Measurements from ENCODE around the gene HRG. TPM values are rescaled to one million over a fixed set of nuclear protein-coding genes. Genes with fewer than 3 reads are reported as not detected.

Gene HRG
- total RNA-seq, 2 experiments from 2014 or later = not detected

- Mint-ChIP-seq H3K4me1 (peaks cover 24% of the 10 kb centered on the region), H3K36me3 (no peaks in the 10 kb centered on the region)
Observed at GRCh38 chr3:186643493-186643892, 22.3 kb upstream of the HRG start.

DNA sequence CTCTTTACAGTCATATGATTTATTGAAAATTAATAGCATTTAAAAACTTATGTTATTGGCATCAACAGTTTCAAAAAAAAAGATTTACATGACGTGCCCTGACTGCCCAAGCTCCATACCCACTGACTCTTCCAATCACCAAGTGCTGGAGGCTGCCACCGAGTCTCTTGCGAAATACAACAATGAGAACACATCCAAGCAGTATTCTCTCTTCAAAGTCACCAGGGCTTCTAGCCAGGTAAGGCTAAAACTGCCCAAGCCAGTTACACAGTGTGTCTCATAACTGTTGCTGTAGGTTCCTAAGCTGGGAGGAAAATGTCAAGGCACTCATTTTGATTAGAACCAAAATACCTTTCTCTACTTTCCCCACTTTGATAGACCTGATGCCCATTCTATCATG lies 21.1 kb upstream of the HRG start:
- Mint-ChIP-seq H3K27ac (no peak overlapping the region), H3K36me3 (no peaks in the 10 kb centered on the region), H3K4me3 (no peak overlapping the region), H3K9me3 (ENCODE audit: low read depth) (no peaks in the 10 kb centered on the region), H3K4me1 (peaks cover 25% of the 10 kb centered on the region), H3K27me3 (peaks cover 31% of the 10 kb centered on the region)
- ATAC-seq = no peak
- CTCF ChIA-PET = no interaction called here
- DNase-seq = no peak

More at GRCh38 chr3:186643493-186643892, 22.3 kb upstream of the HRG start:
- CTCF ChIA-PET = interaction anchor here (0.9 kb wide), 1 partner anchor 26 kb away, joined by 3 read pairs; no protein-coding TSS in a partner anchor
- no peak overlapping the region for H3K4me3 Mint-ChIP-seq
- H3K27me3 Mint-ChIP-seq = peaks cover 29% of the 10 kb centered on the region
- H3K27ac Mint-ChIP-seq = no peak overlapping the region
- no peak for DNase-seq
- H3K9me3 Mint-ChIP-seq (ENCODE audit: low read depth) = no peaks in the 10 kb centered on the region
- ATAC-seq = no peak

- no peak for ATAC-seq
- Mint-ChIP-seq H3K27me3 (peaks cover 32% of the 10 kb centered on the region), H3K36me3 (no peaks in the 10 kb centered on the region), H3K4me3 (no peak overlapping the region), H3K9me3 (ENCODE audit: low read depth) (no peaks in the 10 kb centered on the region), H3K27ac (no peak overlapping the region), H3K4me1 (peaks cover 27% of the 10 kb centered on the region)
- no peak for DNase-seq
- CTCF ChIA-PET = interaction anchor here (1.4 kb wide), 1 partner anchor 29 kb away, joined by 5 read pairs; no protein-coding TSS in a partner anchor
Observed at GRCh38 chr3:186646106-186646505, 19.7 kb upstream of the HRG start.

- DNase-seq (no peak), ATAC-seq (no peak)
- Mint-ChIP-seq H3K4me1 (peaks cover 26% of the 10 kb centered on the region), H3K9me3 (ENCODE audit: low read depth) (no peaks in the 10 kb centered on the region), H3K27me3 (peaks cover 35% of the 10 kb centered on the region), H3K27ac (no peak overlapping the region), H3K4me3 (no peak overlapping the region), H3K36me3 (no peaks in the 10 kb centered on the region)
- CTCF ChIA-PET = interaction anchor here (1.4 kb wide), 1 partner anchor 30 kb away, joined by 5 read pairs; no protein-coding TSS in a partner anchor
Observed at GRCh38 chr3:186646841-186647240, 19.0 kb upstream of the HRG start.

GRCh38 chr3:186648851-186649250 lies 17.0 kb upstream of the HRG start:
- H3K4me3 Mint-ChIP-seq = no peak overlapping the region
- no peaks in the 10 kb centered on the region for H3K36me3 Mint-ChIP-seq
- H3K27me3 Mint-ChIP-seq = peaks cover 34% of the 10 kb centered on the region
- H3K9me3 Mint-ChIP-seq (ENCODE audit: low read depth) = no peaks in the 10 kb centered on the region
- ATAC-seq (no peak), DNase-seq (no peak)
- CTCF ChIA-PET = no interaction called here
- H3K27ac Mint-ChIP-seq = no peak overlapping the region
- H3K4me1 Mint-ChIP-seq = peaks cover 11% of the 10 kb centered on the region

DNA sequence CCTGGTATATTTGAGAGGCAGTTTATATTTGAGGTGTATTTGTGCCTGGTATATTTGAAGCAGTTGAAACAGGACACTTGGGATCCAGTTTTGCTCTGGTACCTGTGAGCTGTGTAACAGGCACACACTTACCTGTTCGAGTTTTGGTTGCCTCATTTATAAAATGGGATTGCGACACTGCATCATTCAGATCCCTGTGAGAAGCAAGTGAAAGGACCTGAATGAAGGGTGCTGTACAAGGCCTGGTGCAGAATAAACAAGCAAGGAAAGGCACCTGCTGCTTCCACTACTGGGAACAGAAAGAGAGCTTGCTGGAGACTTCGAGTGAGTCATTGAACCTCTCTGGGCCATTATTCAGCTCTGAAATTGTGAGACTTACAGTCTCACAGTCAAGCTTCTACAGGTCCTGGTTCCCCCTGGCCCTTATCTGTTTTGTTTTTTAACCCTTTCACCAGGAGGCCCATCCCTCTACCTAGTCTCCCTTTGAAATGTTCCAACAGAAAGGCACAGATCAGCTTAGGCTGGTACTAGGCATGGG lies 14.1 kb upstream of the HRG start:
- DNase-seq (no peak), ATAC-seq (no peak)
- Mint-ChIP-seq H3K27ac (no peak overlapping the region), H3K4me1 (peaks cover 5% of the 10 kb centered on the region), H3K36me3 (no peaks in the 10 kb centered on the region), H3K4me3 (no peak overlapping the region), H3K27me3 (peaks cover 33% of the 10 kb centered on the region), H3K9me3 (ENCODE audit: low read depth) (no peaks in the 10 kb centered on the region)
- CTCF ChIA-PET = no interaction called here

- no peak overlapping the region for H3K27ac Mint-ChIP-seq
- no peaks in the 10 kb centered on the region for H3K36me3 Mint-ChIP-seq
- no peak for DNase-seq
- no peak overlapping the region for H3K4me3 Mint-ChIP-seq
- H3K27me3 Mint-ChIP-seq = peaks cover 38% of the 10 kb centered on the region
- CTCF ChIA-PET = no interaction called here
- no peaks in the 10 kb centered on the region for H3K9me3 Mint-ChIP-seq (ENCODE audit: low read depth)
- ATAC-seq = no peak
- peaks cover 3% of the 10 kb centered on the region for H3K4me1 Mint-ChIP-seq
Observed at GRCh38 chr3:186653080-186653707, 12.6 kb upstream of the HRG start.

DNA sequence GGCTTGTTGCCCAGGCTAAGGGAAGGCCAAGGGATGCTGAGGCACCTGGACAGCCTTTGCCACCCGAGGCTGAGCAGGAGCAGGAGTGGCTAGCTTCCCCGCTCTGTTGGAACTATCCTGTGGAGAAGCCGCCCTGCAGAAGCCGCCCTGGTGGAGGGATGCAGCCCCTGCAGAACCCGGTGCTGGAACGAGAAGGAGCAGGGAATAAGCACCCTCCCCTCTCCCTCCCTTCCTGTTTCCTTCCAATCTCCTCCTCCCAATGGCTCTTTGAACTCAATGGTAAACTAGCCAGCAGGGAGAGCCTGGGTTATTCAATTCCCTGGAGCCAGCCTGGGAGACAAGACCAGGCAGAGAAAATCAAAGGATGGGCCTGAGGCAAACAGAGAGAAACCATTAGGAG lies 11.8 kb upstream of the HRG start:
- Mint-ChIP-seq H3K4me1 (peaks cover 3% of the 10 kb centered on the region), H3K4me3 (no peak overlapping the region), H3K27me3 (peaks cover 39% of the 10 kb centered on the region), H3K36me3 (no peaks in the 10 kb centered on the region), H3K9me3 (ENCODE audit: low read depth) (no peaks in the 10 kb centered on the region), H3K27ac (no peak overlapping the region)
- CTCF ChIA-PET = no interaction called here
- DNase-seq (no peak), ATAC-seq (no peak)

DNA sequence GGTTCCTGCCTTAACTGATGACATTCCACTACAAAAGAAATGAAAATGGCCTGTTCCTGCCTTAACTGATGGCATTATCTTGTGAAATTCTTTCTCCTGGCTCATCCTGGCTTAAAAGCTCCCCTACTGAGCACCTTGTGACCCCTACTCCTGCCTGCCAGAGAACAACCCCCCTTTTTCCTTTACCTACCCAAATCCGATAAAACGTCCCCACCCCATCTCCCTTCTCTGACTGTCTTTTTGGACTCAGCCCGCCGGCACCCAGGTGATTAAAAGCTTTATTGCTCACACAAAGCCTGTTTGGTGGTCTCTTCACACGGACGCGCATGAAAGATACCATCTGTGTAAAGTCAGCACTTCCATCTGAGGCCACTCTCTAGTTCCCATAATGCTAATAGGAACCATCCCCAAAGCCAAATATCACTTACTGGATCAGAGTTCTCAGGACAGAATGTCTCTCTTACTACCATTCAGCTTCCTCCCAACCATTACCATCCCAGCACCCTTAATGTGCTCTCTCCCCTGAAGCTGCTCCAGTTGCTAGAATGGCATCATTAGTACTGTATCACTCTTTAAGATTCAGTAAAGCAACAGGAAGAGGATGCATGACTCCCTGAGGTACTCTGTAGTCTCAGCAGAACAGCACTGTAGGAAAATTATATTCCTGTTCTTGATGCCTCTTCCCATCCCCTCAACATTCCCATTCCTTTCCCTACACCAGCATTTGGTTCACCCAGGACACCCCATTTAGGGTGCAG lies 2.3 kb upstream of the HRG start:
- Mint-ChIP-seq H3K4me3 (no peak overlapping the region), H3K27me3 (peaks cover 12% of the 10 kb centered on the region), H3K27ac (no peak overlapping the region), H3K36me3 (no peaks in the 10 kb centered on the region), H3K9me3 (ENCODE audit: low read depth) (no peaks in the 10 kb centered on the region), H3K4me1 (peaks cover 3% of the 10 kb centered on the region)
- DNase-seq (no peak), ATAC-seq (no peak)
- CTCF ChIA-PET = no interaction called here

- no peak for ATAC-seq
- H3K4me3 Mint-ChIP-seq = no peak overlapping the region
- no peak overlapping the region for H3K27ac Mint-ChIP-seq
- no peaks in the 10 kb centered on the region for H3K9me3 Mint-ChIP-seq (ENCODE audit: low read depth)
- H3K36me3 Mint-ChIP-seq = no peaks in the 10 kb centered on the region
- DNase-seq = no peak
- H3K4me1 Mint-ChIP-seq = peaks cover 4% of the 10 kb centered on the region
- H3K27me3 Mint-ChIP-seq = peaks cover 9% of the 10 kb centered on the region
- CTCF ChIA-PET = no interaction called here
Observed at GRCh38 chr3:186664119-186664495, 1.7 kb upstream of the HRG start.

- ATAC-seq = no peak
- no peaks in the 10 kb centered on the region for H3K9me3 Mint-ChIP-seq (ENCODE audit: low read depth)
- peaks cover 9% of the 10 kb centered on the region for H3K27me3 Mint-ChIP-seq
- CTCF ChIA-PET = no interaction called here
- no peak overlapping the region for H3K27ac Mint-ChIP-seq
- H3K4me3 Mint-ChIP-seq = no peak overlapping the region
- peaks cover 8% of the 10 kb centered on the region for H3K4me1 Mint-ChIP-seq
- DNase-seq = no peak
- H3K36me3 Mint-ChIP-seq = no peaks in the 10 kb centered on the region
Observed at GRCh38 chr3:186664506-186664905, 1.3 kb upstream of the HRG start.

DNA sequence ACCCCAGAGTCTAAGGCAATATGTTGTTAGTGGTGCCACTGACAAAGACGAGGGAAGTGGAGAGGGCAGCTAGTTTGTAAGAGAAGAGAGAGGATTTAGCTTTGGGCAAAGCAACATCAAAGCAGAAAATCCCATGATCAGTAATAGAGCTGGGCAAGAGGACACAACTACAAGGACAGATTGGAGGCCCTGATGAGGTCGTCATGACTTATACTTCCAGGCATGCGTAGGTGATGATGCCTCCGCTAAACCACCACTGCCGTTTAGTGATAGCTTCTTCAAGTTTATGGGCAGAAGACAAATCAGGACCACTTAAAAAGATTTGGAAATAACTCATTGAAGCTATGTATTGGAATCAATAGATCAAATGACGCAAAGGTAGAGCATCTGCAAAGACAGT lies 2.6 kb downstream of the HRG start:
- no peak overlapping the region for H3K27ac Mint-ChIP-seq

GRCh38 chr3:186669378-186670084 lies 3.7 kb downstream of the HRG start:
- peaks cover 17% of the 10 kb centered on the region for H3K4me1 Mint-ChIP-seq
- H3K27ac Mint-ChIP-seq = peak overlapping the region; percentile 38
- ATAC-seq (peak; percentile 49), DNase-seq (no peak)
- peaks cover 32% of the 10 kb centered on the region for H3K27me3 Mint-ChIP-seq
- CTCF ChIA-PET = no interaction called here
- H3K9me3 Mint-ChIP-seq (ENCODE audit: low read depth) = no peaks in the 10 kb centered on the region
- peaks cover 2% of the 10 kb centered on the region for H3K36me3 Mint-ChIP-seq
- H3K4me3 Mint-ChIP-seq = no peak overlapping the region

More for the DNA sequence above, 2.6 kb downstream of the HRG start:
- DNase-seq (no peak), ATAC-seq (no peak)
- Mint-ChIP-seq H3K4me1 (peaks cover 17% of the 10 kb centered on the region), H3K9me3 (ENCODE audit: low read depth) (no peaks in the 10 kb centered on the region), H3K36me3 (peaks cover 2% of the 10 kb centered on the region), H3K27me3 (peaks cover 24% of the 10 kb centered on the region), H3K4me3 (no peak overlapping the region)
- CTCF ChIA-PET = interaction anchor here (0.7 to 0.8 kb wide), 2 partner anchors 52 to 59 kb away, joined by 3 read pairs; no protein-coding TSS in a partner anchor
